GM21360 (cell line): ENCODE data around the gene ARHGAP15.

Experiments
- ATAC-seq: cut with Tn5 transposase; IDR thresholded peaks from one replicate; pipeline ENCODE4 v1.9.1; 2021; ENCODE audit warnings: mild to moderate bottlenecking, moderate library complexity; ENCODE audit not compliant: unreplicated experiment

ARHGAP15 gene

DNA sequence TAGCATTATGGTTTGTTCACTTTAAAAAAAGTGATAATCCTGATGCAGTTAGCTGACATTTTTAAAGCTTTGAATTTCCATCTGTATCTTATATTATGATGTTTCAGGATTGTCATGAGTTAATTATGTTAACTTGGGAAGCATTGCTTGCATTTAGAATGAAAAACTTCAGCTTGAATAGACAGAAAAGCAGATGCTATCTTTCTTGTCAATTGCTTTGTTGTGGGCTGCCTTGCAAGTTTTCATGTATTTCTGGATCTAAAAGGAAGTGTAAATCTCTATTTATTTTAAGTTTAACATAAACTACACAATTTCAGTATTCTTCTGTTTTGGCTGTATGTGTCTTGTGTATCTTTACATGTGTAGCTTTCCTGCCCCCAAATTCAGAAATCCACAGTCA, 479.5 kb downstream of the ARHGAP15 start:
- ATAC-seq: no peak

GRCh38 chr2:143611336-143611735, 482.1 kb downstream of the ARHGAP15 start:
- ATAC-seq: no peak

GRCh38 chr2:143615562-143615961, 486.3 kb downstream of the ARHGAP15 start:
- ATAC-seq: no peak

- ATAC-seq: no peak
These were observed 487.2 kb downstream of the ARHGAP15 start for GRCh38 chr2:143616452-143616851.

DNA sequence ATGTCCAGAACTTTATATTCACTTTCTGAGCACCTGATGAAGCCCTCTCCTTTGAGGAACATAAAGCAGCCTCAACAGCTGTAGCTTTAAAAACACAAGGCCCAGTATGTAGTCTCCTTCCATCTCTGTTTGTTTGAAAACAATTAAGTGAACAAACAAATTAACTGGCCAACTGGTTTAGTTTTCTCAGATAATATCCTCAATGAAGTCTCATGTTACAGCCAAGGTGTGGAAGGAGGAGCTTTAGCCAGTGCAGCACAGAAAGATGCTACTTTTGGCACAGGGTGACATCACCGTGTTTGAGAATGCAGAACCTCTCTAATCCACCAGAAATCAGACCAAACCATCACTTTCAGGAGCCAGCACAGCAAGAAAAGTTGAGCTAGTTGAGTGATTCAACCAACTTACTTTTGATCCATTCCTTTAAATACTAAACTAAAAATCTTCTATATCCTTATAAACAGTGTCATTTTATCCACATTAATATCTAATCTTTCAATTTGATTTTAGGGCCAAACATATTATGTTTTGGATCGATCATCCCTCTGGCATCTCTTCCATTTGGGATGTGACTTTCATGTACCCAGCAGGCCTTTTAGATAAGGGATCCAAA, 488.7 kb downstream of the ARHGAP15 start:
- no peak for ATAC-seq

DNA sequence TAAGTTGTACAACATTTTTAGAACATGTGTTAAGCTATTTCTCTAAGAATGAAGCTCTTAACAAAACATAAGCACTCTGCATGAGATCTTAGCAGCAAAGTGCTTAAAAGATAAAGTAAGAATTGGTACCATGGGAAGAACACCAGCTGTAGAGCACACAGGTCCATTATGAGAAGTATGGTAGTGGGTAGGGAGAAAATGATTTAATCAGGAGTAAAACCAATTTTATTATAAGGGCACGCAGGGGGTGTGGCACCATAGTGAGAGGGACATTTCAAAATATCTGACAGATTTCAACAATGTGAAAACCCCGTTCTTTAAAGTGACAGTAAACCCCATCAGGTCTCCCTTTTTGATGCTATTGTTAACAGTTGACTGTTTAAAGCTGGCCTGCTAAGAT, 492.9 kb downstream of the ARHGAP15 start:
- ATAC-seq: no peak

GRCh38 chr2:143623231-143623908, 494.2 kb downstream of the ARHGAP15 start:
- no peak for ATAC-seq

DNA sequence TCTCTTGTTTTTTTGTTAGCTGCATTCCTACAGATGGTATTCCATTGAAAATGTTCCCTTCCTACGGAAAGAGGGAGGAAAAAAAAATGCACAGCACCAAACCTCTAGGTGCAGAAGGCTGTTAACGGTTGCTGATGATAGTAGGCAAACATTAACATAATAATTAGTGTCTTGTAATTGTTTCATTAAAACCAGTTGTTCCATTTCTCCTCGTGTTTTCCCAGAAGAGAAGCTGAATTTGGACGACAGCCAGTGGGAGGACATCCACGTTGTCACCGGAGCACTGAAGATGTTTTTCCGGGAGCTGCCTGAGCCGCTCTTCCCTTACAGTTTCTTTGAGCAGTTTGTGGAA, 494.7 kb downstream of the ARHGAP15 start:
- no peak for ATAC-seq

DNA sequence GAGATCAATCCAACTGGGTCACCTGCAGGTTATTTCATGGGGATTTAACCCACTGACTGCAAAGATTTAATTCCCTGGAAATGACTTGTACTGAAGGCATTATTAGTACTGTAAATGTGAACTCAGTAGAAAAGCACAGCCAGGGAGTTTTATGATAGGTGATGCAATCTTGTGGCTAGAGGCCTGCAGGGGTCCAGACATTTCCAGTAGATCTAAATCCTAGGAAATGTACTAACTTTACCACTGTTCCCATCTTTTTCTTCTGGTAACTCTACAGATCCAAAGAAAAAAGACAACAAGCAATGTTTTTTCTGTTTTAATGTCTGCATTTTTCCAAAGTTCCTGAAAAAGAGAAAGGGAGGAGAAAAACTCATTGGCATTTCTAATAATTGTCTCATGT, 500.1 kb downstream of the ARHGAP15 start:
- ATAC-seq: no peak

DNA sequence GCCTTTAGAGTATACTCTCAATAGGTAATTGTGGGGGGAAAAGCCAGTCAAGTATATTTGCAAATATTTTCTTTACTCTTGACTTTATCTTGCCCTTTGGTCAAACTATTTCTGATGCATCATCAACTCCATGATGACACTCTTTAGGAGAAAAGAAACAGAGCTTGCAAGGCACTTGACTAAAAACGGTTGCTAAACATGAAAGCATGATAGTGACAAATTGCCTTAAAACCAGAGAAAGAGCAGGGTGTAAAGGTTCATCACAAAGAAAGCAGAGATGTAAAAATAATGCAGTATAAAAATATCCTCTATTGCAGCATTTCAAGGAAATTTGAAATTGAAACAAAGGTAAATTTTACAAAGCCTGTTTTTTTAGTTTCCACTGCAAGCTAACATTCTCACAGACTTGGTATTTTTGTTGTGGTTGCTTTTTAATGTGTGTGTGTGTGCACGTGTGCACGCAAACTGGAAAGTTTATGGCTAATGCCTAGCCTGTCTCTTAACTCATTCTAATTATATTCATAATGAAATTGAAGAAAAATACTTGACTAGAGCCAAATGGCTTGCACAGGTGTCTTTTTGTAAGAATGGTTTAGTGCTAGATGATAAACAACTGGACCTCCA, 503.6 kb downstream of the ARHGAP15 start:
- no peak for ATAC-seq

DNA sequence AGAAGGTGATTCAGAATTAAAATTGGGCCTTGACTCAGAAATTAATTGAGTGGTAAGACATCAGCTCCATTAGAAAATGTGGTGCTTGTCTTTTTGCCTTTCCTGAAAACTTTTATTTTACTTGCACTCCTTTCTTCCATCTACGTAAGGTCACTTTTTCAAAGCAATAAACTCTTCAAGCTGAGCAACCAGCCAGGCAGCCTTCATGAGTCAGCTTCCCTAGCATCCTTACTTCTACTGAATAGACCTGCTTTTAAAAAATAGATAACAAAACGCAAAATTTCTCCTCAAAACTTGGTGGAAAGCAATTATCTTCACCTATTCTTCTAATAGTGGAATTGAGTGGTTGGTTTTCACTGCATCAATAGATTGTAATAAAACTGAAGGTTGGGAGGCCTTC, 504.2 kb downstream of the ARHGAP15 start:
- no peak for ATAC-seq

DNA sequence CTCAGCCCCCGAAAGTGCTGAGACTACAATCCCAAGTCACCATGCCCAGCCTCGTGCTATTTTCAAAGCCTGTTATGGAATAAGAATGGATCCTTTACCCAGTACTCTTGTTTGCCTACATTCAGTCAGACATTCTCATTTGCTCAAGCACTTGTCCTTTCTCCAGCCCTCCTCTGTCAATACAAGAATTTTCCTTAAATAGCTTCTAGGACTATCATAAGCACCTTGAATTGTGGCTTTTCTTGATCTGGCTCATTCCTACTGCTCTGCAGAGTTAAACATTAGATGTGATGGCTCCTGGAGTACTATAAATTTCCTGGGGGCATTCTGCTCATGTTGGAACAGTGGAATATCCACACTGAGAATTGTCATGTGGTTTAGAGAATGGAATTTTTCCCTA, 506.1 kb downstream of the ARHGAP15 start:
- no peak for ATAC-seq

- no peak for ATAC-seq
These were observed 506.7 kb downstream of the ARHGAP15 start for GRCh38 chr2:143635936-143636335.

DNA sequence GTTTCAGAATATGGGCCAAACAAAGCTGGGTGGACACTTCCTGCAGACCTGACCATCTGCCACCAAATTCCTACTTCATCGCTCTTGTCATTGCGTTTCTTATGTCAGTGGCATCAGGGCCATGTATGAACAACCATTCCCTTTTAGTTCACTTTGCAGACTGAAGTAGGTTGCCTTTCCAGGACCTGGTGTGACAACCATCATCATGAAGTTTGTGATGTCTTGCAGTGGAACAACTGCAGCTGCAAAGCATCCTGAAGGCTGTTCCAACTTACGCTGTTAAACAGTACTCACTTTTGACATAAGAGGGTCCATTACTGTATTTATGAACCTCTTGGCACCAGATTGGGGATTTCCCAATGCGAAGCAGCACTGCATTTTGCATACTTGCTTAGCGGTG, 511.6 kb downstream of the ARHGAP15 start:
- ATAC-seq: no peak

DNA sequence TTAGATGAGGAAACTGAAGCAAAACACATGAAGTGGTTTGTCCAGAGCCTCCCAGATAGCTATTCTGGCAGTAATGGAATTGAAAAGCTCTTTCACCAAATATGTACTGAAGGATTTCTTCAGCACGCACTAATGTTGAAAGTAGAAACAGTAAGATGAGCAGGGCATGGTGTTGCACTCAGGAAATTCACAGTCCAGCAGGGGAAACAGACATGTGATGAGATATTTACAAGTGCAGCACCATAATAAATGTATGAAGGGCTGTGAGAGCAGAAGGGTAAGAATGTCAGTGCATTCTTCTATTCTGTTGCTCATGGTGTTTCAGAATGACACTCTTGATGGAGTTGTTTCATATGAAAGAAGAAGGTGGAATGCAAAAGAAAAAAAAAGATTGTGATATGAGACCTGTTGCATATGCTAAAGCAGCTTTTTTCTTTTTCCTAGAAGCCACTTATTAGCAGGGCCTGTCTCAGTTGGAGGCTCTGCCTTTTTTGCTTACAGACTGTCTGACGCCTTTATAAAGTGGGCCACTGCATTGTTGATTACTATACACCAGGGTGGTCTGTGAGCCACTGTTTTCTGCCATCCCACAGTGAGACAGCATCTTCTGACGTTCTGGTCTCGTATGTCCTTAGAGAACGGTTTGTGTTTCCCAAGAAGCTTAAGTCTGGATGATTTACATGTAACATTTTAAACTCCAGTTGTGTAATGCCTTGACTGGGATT, 516.9 kb downstream of the ARHGAP15 start:
- ATAC-seq: no peak

- ATAC-seq: no peak
These were observed 520.1 kb downstream of the ARHGAP15 start for GRCh38 chr2:143649226-143649740.

- ATAC-seq: no peak
These were observed 523.5 kb downstream of the ARHGAP15 start for GRCh38 chr2:143652692-143653091.

DNA sequence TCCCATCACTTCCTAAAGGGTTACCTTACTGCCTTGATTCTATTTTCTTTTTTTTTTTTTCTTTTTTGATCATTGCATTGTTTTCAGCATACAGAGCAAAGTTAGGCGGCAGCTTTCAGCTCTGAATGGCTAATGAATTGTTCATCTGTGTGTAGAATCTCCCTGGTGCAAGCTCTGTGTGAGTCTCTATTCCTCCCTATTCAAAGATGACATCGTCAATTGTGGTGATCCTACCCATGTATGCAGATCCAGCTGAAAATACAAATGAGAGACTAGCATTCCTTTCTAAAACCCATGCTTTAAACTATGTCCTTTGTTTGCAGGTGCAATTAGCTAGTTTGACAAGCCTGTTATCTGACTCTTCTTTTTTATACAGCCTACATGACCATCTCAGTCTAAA, 539.0 kb downstream of the ARHGAP15 start:
- no peak for ATAC-seq

GRCh38 chr2:143674051-143674450, 544.8 kb downstream of the ARHGAP15 start:
- no peak for ATAC-seq

DNA sequence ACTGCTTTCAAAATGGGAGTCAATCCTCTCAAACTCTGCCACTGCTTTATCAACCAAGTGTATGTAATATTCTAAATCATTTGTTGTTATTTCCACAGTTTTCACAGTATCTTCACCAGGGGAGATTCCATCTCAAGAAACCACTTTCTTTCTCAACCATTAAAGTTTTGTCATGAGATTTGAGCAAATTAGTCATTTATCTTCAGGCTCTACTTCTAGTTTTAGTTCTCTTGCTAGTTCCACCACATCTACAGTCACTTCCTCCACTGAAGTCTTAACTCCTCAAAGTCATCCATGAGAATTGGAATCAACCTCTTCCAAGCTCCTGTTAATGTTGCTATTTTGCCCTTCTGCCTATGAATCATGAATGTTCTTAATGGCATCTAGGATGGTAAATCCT, 545.8 kb downstream of the ARHGAP15 start:
- no peak for ATAC-seq

DNA sequence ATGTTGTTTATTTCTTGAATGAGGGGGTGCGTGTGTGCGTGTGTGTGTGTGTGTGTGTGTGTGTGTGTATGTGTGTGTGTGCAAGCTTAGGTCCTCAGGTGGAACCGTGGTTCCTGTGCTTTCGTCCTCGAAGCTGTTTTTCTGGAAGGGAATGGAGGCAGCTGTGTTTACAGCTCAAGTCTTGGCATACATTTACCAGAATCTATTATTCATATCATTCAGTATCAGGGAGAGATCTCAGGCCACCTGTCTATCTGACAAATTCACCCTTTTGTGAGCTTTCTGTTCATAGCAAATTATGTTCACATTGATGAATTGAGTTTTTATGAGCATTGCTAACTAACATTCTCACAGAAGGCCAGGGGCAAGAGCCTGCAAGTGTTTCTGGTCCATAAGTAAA, 550.4 kb downstream of the ARHGAP15 start:
- no peak for ATAC-seq
